H1 (cell line): ENCODE results near the gene CDH22. TPM values are rescaled to one million over a fixed set of nuclear protein-coding genes. Genes with fewer than 3 reads are reported as not detected.

ENCODE experiments used
- ATF3 ChIP-seq: IDR thresholded peaks from 2 replicates; pipeline ENCODE4 v1.6.1; 2011; ENCODE audit warnings: low read depth, mild to moderate bottlenecking, low read length; ENCODE audit not compliant: insufficient read depth
- BCL11A ChIP-seq, 2 experiments: IDR thresholded peaks; one replicate each; pipeline ENCODE4 v1.6.1; 2011; ENCODE audit warnings: low read depth in 2 of 2, low read length in 2 of 2, mild to moderate bottlenecking in 2 of 2
- CHD1 ChIP-seq: IDR thresholded peaks from 2 replicates; pipeline ENCODE4 v1.6.1; 2012; ENCODE audit warnings: low read depth, low read length, improper control_type of control experiment
- CREB1 ChIP-seq: IDR thresholded peaks from 2 replicates; pipeline ENCODE4 v1.6.1; 2012; ENCODE audit warnings: inconsistent platforms
- CTCF ChIP-seq, 3 experiments: IDR thresholded peaks; 1 replicate in 2 of 3; 2 replicates in 1 of 3; pipeline versions ENCODE4 v1.5.1 to v1.6.1; 2011; ENCODE audit warnings: low read length in 3 of 3, mild to moderate bottlenecking in 3 of 3, inconsistent platforms in 2 of 3, low read depth in 1 of 3, moderate library complexity in 1 of 3; ENCODE audit not compliant: insufficient read depth in 1 of 3; ENCODE audit errors: control extremely low read depth in 1 of 3
- E2F6 ChIP-seq: IDR thresholded peaks from 2 replicates; pipeline ENCODE4 v1.6.1; 2012; ENCODE audit warnings: inconsistent platforms
- HDAC2 ChIP-seq, 2 experiments: fragments of 300-600 bp in 1 of 2; sonication (generic) in 1 of 2; IDR thresholded peaks; 2 replicates each; pipeline ENCODE4 v1.6.1; 2011 to 2012; ENCODE audit warnings: low read depth in 2 of 2, low read length in 2 of 2, mild to moderate bottlenecking in 2 of 2, moderate library complexity in 2 of 2, borderline replicate concordance in 1 of 2, inconsistent platforms in 1 of 2
- KDM1A ChIP-seq: fragments of 200-600, 300-600 bp; sonication (generic); IDR thresholded peaks from 2 replicates; pipeline ENCODE4 v1.7.1; 2016; ENCODE audit warnings: mild to moderate bottlenecking, low read length, borderline replicate concordance
- MAX ChIP-seq: IDR thresholded peaks from 2 replicates; pipeline ENCODE4 v1.6.1; 2012; ENCODE audit warnings: inconsistent platforms
- POLR2A ChIP-seq, 2 experiments: IDR thresholded peaks; 1 replicate in 1 of 2; 2 replicates in 1 of 2; pipeline ENCODE4 v1.6.1; 2011; ENCODE audit warnings: low read depth in 2 of 2, low read length in 2 of 2, mild to moderate bottlenecking in 2 of 2; ENCODE audit errors: control extremely low read depth in 1 of 2
- POU5F1 ChIP-seq: IDR thresholded peaks from 2 replicates; pipeline ENCODE4 v1.6.1; 2011; ENCODE audit warnings: low read depth, mild to moderate bottlenecking, low read length, moderate library complexity
- RAD21 ChIP-seq, 2 experiments: IDR thresholded peaks in 1 of 2; conservative IDR thresholded peaks in 1 of 2; 2 replicates each; pipeline ENCODE4 v1.6.1; 2011; ENCODE audit warnings: low read depth in 2 of 2, low read length in 2 of 2, improper control_type of control experiment in 1 of 2, inconsistent platforms in 1 of 2, mild to moderate bottlenecking in 1 of 2, moderate library complexity in 1 of 2
- SIRT6 ChIP-seq: IDR thresholded peaks from one replicate; pipeline ENCODE4 v1.7.1; 2012; ENCODE audit warnings: low read length, inconsistent platforms
- SP4 ChIP-seq: IDR thresholded peaks from 2 replicates; pipeline ENCODE4 v1.6.1; 2012; ENCODE audit warnings: low read length, inconsistent platforms
- polyA plus RNA-seq, 7 experiments: library from polyadenylated mRNA; depleted of rRNA in 3 of 7; stranded (reverse) in 5 of 7; unstranded in 2 of 7; fragments of >200 nt in 5 of 7; fragments of 200-250 nt in 2 of 7; gene quantifications; 1 replicate in 5 of 7; 2 replicates in 1 of 7; 4 replicates in 1 of 7; pipeline versions ENCODE4 v1.2.1 to v1.2.3, GENCODE V29; 2011 to 2013; ENCODE audit warnings: missing spikeins in 2 of 7, mixed read lengths in 2 of 7
- total RNA-seq: library from RNA; stranded (reverse); fragmentation: NEBNext Ultra II Directional; extraction: Animal tissue kit (Norgen Biotek cat#: 25700); gene quantifications from 2 replicates; pipeline ENCODE4 v1.2.1, GENCODE V29; 2021

The CDH22 gene
- total and polyA plus RNA-seq, 2 of the 8 experiments (the other 6 are each of a cell fraction or from before 2014, with no cell fraction given) = 0.35 to 0.39 TPM

GRCh38 chr20:46174469-46175126 lies 133.7 kb downstream of the CDH22 start (continued):
- TF ChIP-seq RAD21 (IDR thresholded peaks at IDR 0.05 in 1 of 2, conservative IDR thresholded peaks at IDR 0.05 in 1 of 2; ENCODE audit: low read depth in 2 of 2, low read length in 2 of 2) = peak; percentile 65 to 82
- TF ChIP-seq POU5F1 = no peak
- TF ChIP-seq SIRT6 = no peak
- peak; percentile 82 to 88 (median 85) for TF ChIP-seq CTCF (IDR thresholded peaks at IDR 0.05; ENCODE audit: control extremely low read depth in 1 of 3, insufficient read depth in 1 of 3, low read depth in 1 of 3, low read length in 3 of 3)
- peak; percentile 60 for TF ChIP-seq CREB1
- TF ChIP-seq SP4 = 0 out of 2 replicates have a peak, but pooled peaks have one; percentile 29
- TF ChIP-seq POLR2A (IDR thresholded peaks at IDR 0.05; ENCODE audit: control extremely low read depth in 1 of 2, low read depth in 2 of 2, low read length in 2 of 2) = no peak
- peak; percentile 52 for TF ChIP-seq MAX
- TF ChIP-seq HDAC2 (IDR thresholded peaks at IDR 0.05; ENCODE audit: borderline replicate concordance in 1 of 2, low read depth in 2 of 2, low read length in 2 of 2) = no peak
- TF ChIP-seq E2F6 = peak; percentile 62
- TF ChIP-seq CHD1 = no peak
- no peak for TF ChIP-seq KDM1A
- no peak for TF ChIP-seq ATF3
- no peak for TF ChIP-seq BCL11A (IDR thresholded peaks at IDR 0.05; ENCODE audit: low read depth in 2 of 2, low read length in 2 of 2)
- TF ChIP-seq, all 59 proteins: peak for 10
